GM19324 (cell line): ENCODE results near the gene CPZ.
"Not testable (repeated sequence)": the region's sequence is repeated elsewhere in the genome, so short reads cannot be mapped to it uniquely, and the experiment has no call there.

Experiments used
- ATAC-seq: cut with Tn5 transposase; IDR thresholded peaks from one replicate; pipeline ENCODE4 v1.9.1; 2021; ENCODE audit warnings: mild to moderate bottlenecking, moderate library complexity; ENCODE audit not compliant: unreplicated experiment, low FRiP score

Gene CPZ

GRCh38 chr4:8630240-8630905, 37.8 kb downstream of the CPZ start:
- ATAC-seq = not testable (repeated sequence)

GRCh38 chr4:8631896-8632295, 39.3 kb downstream of the CPZ start:
- ATAC-seq = not testable (repeated sequence)

GRCh38 chr4:8634773-8635172, 42.2 kb downstream of the CPZ start:
- ATAC-seq = not testable (repeated sequence)

- ATAC-seq = not testable (repeated sequence)
These were observed 43.5 kb downstream of the CPZ start for GRCh38 chr4:8635897-8636554.

- ATAC-seq = no peak
These were observed 45.0 kb downstream of the CPZ start for GRCh38 chr4:8637456-8637984.

GRCh38 chr4:8639021-8639420, 46.5 kb downstream of the CPZ start:
- ATAC-seq = no peak

- ATAC-seq = no peak
These were observed 47.5 kb downstream of the CPZ start for GRCh38 chr4:8639777-8640720.

GRCh38 chr4:8640816-8641215, 48.3 kb downstream of the CPZ start:
- no peak for ATAC-seq

- ATAC-seq = no peak
These were observed 48.7 kb downstream of the CPZ start for GRCh38 chr4:8641256-8641655.

GRCh38 chr4:8641931-8642650, 49.5 kb downstream of the CPZ start:
- no peak for ATAC-seq

GRCh38 chr4:8642651-8643321, 50.2 kb downstream of the CPZ start:
- ATAC-seq = no peak

- ATAC-seq = no peak
These were observed 50.9 kb downstream of the CPZ start for GRCh38 chr4:8643441-8643840.

GRCh38 chr4:8643986-8644385, 51.4 kb downstream of the CPZ start:
- ATAC-seq = no peak

GRCh38 chr4:8644461-8644891, 51.9 kb downstream of the CPZ start:
- ATAC-seq = no peak

GRCh38 chr4:8644966-8645752, 52.6 kb downstream of the CPZ start:
- ATAC-seq = no peak

- ATAC-seq = no peak
These were observed 53.2 kb downstream of the CPZ start for GRCh38 chr4:8645753-8646124.

GRCh38 chr4:8646296-8647093, 53.9 kb downstream of the CPZ start:
- ATAC-seq = no peak

- no peak for ATAC-seq
These were observed 54.6 kb downstream of the CPZ start for GRCh38 chr4:8647094-8647570.
